Stimulated activated CD4-positive, alpha-beta T cell treated with anti-CD3 and anti-CD28 coated beads, Interleukin-4, amount 100 ng/mL, for 4 hours (primary cell): Measurements from ENCODE around the gene MPG.
A peak's percentile ranks its signal among the peaks of the same experiment; 100 is the strongest.

Source experiments
- DNase-seq, 2 experiments: peaks; one replicate each; pipeline ENCODE4 v3.0.0-alpha.2; 2020

MPG gene

GRCh38 chr16:53346-54236 is 24.4 kb upstream of the MPG start, which contains the start of the genes POLR3K and SNRNP25:
POLR3K (minus strand) TSS chr16:53608; CDS start chr16:53586, 22 bp downstream.
SNRNP25 (plus strand) TSS chr16:53828; CDS start chr16:54017, 189 bp downstream.
- DNase-seq: peak; percentile 98

GRCh38 chr16:54237-54581 is 23.8 kb upstream of the MPG start:
- no peak for DNase-seq

- DNase-seq: no peak
Observed at GRCh38 chr16:55571-56136, 22.4 kb upstream of the MPG start.

GRCh38 chr16:56231-56927 is 21.6 kb upstream of the MPG start:
- DNase-seq: no peak

GRCh38 chr16:57711-58110 is 20.3 kb upstream of the MPG start:
- DNase-seq: no peak

GRCh38 chr16:58491-59439 is 19.3 kb upstream of the MPG start:
- DNase-seq: no peak

GRCh38 chr16:59440-60059 is 18.5 kb upstream of the MPG start:
- no peak for DNase-seq

GRCh38 chr16:60166-60565 is 17.9 kb upstream of the MPG start:
- no peak for DNase-seq

GRCh38 chr16:60929-61878 is 16.8 kb upstream of the MPG start:
- no peak for DNase-seq

- no peak for DNase-seq
Observed at GRCh38 chr16:61879-62281, 16.1 kb upstream of the MPG start.

GRCh38 chr16:62283-62967 is 15.6 kb upstream of the MPG start:
- DNase-seq: no peak

- no peak for DNase-seq
Observed at GRCh38 chr16:62968-63391, 15.0 kb upstream of the MPG start.

- no peak for DNase-seq
Observed at GRCh38 chr16:63466-63865, 14.6 kb upstream of the MPG start.

- no peak for DNase-seq
Observed at GRCh38 chr16:63998-64913, 13.8 kb upstream of the MPG start.

GRCh38 chr16:64914-65255 is 13.1 kb upstream of the MPG start:
- DNase-seq: no peak

GRCh38 chr16:65745-66144 is 12.3 kb upstream of the MPG start:
- peak; percentile 77 to 84 for DNase-seq

GRCh38 chr16:66309-67182 is 11.5 kb upstream of the MPG start:
- DNase-seq: no peak

- no peak for DNase-seq
Observed at GRCh38 chr16:67183-67791, 10.7 kb upstream of the MPG start.
